Measurements from ENCODE around the gene CDH23. TPM values are rescaled to one million over a fixed set of nuclear protein-coding genes. Genes with fewer than 3 reads are reported as not detected.

Gene CDH23
- total RNA-seq, 1 experiment from 2014 or later, result not detected

DNA sequence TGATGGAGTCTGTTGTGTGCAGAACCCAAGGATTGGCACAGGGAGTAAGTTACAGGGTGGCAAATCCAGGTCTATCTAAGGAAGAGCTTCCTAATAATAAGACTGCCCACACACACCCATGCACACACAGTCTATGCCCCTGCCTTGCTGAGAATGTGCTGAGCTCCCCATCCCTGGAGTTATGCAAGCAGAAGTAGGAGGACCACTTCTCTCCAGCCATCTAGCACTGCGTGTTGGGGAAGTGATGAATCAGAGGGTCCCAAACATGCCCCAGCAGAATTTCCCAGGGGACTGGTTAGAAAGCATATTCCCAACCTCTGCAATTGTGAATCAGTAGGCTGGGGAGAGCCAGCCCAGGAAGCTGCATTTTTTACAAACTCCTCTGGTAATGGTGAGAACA, 117.2 kb downstream of the CDH23 start:
- Histone ChIP-seq H3K27me3 (ENCODE audit: low read length) (no peaks in the 10 kb centered on the region), H3K9me3 (ENCODE audit: low read length) (no peaks in the 10 kb centered on the region), H4K20me1 (ENCODE audit: low read length) (no peaks in the 10 kb centered on the region), H3K4me3 (ENCODE audit: low read length) (no peak overlapping the region), H3K9me2 (replicated peaks; ENCODE audit: low read length) (no peaks in the 10 kb centered on the region), H3K4me1 (ENCODE audit: insufficient read depth, low read length) (peaks cover 12% of the 10 kb centered on the region), H2AFZ (ENCODE audit: low read length) (no peak overlapping the region), H3K36me3 (ENCODE audit: low read depth, low read length) (no peaks in the 10 kb centered on the region), H3K4me2 (ENCODE audit: low read length) (no peak overlapping the region), H3K9ac (ENCODE audit: low read length) (no peak overlapping the region), H3K79me2 (ENCODE audit: low read length) (no peaks in the 10 kb centered on the region), H3F3A (ENCODE audit: low read length, unreplicated experiment) (no peaks in the 10 kb centered on the region), H3K27ac (ENCODE audit: low read length) (no peak overlapping the region)
- ChIA-PET POLR2A (ENCODE audit: unreplicated experiment) (no interaction called here), CTCF (no interaction called here)
- no peak for TF ChIP-seq CTCF (conservative IDR thresholded peaks at IDR 0.05; ENCODE audit: low read depth, low read length)
- TF ChIP-seq EZH2 (IDR thresholded peaks at IDR 0.05; ENCODE audit: low read length, unreplicated experiment), result no peak
- no peak for TF ChIP-seq EZH2phosphoT487 (IDR thresholded peaks at IDR 0.05; ENCODE audit: borderline replicate concordance, low read length)
- ATAC-seq, result no peak
- intact Hi-C loops (cut with micrococcal nuclease), result no loop called here
- DNase-seq, result no peak
- BruUV-seq (replicated peaks), result no TSS peak

DNA sequence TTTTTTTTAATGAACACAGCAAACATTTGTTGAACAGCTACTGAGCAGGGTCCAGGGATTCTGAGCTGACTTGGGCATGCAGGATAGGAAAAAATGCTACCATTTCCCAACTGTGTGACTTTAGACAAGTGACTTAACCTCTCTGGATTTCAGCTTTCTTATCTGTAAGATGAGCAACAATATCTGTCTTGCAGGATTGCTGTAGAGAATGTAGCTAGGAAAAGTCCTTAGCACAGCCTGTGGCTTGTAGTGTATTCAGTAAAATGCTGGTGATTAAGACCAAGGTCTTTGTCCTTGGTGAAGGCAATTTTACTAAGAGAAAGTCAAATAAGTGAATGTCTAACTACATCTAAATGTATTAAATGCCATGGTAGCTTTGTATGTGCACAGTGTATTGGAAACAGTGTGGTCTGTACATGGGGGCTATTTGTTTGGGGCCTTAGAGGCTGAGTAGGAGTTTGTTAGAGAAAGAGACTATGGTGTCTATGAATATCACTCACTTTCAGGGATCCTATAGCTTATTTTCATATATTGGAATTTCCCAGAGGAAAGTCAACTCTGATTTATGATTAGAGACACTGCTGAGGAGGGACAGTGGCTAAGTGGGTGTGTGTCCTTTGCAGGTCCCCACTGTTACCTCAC, 118.9 kb downstream of the CDH23 start:
- Histone ChIP-seq H3K9ac (ENCODE audit: low read length) (no peak overlapping the region), H3K4me2 (ENCODE audit: low read length) (no peak overlapping the region), H3F3A (ENCODE audit: low read length, unreplicated experiment) (no peaks in the 10 kb centered on the region), H3K9me2 (replicated peaks; ENCODE audit: low read length) (no peaks in the 10 kb centered on the region), H3K9me3 (ENCODE audit: low read length) (no peaks in the 10 kb centered on the region), H3K79me2 (ENCODE audit: low read length) (no peaks in the 10 kb centered on the region), H4K20me1 (ENCODE audit: low read length) (no peaks in the 10 kb centered on the region), H2AFZ (ENCODE audit: low read length) (no peak overlapping the region), H3K27me3 (ENCODE audit: low read length) (no peaks in the 10 kb centered on the region), H3K4me1 (ENCODE audit: insufficient read depth, low read length) (peaks cover 12% of the 10 kb centered on the region), H3K27ac (ENCODE audit: low read length) (no peak overlapping the region), H3K4me3 (ENCODE audit: low read length) (no peak overlapping the region), H3K36me3 (ENCODE audit: low read depth, low read length) (no peaks in the 10 kb centered on the region)
- CTCF ChIA-PET, result no interaction called here
- no peak for ATAC-seq
- no peak for DNase-seq
- intact Hi-C loops (cut with micrococcal nuclease), result no loop called here
- POLR2A ChIA-PET (ENCODE audit: unreplicated experiment), result no interaction called here
- TF ChIP-seq EZH2phosphoT487 (IDR thresholded peaks at IDR 0.05; ENCODE audit: borderline replicate concordance, low read length) (no peak), CTCF (conservative IDR thresholded peaks at IDR 0.05; ENCODE audit: low read depth, low read length) (no peak), EZH2 (IDR thresholded peaks at IDR 0.05; ENCODE audit: low read length, unreplicated experiment) (no peak)
- BruUV-seq (replicated peaks), result no TSS peak

DNA sequence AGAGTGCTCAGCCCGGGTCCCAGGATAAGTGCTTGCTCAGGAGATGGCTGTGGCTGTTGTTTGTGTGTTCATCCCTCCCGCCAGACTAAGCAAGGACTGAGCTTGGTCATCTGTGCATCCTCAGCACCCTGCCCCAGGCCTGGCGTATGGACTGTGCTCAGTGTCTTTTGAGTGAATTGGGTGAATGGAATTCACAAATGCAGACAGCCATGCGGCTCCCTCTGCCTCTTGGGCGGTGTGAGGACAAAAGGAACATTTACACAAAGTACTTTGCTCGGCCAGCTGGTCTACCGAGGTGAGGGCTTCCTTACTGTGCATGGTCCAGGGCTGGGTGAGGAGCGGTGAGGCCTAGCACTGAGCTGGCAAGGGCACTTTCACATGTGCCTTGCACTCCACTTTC, 120.2 kb downstream of the CDH23 start:
- Histone ChIP-seq H3K27ac (ENCODE audit: low read length) (no peak overlapping the region), H2AFZ (ENCODE audit: low read length) (no peak overlapping the region), H3K9me3 (ENCODE audit: low read length) (no peaks in the 10 kb centered on the region), H3K36me3 (ENCODE audit: low read depth, low read length) (no peaks in the 10 kb centered on the region), H3K27me3 (ENCODE audit: low read length) (no peaks in the 10 kb centered on the region), H3K9ac (ENCODE audit: low read length) (no peak overlapping the region), H3K4me3 (ENCODE audit: low read length) (no peak overlapping the region), H4K20me1 (ENCODE audit: low read length) (no peaks in the 10 kb centered on the region), H3K4me1 (ENCODE audit: insufficient read depth, low read length) (peaks cover 12% of the 10 kb centered on the region), H3F3A (ENCODE audit: low read length, unreplicated experiment) (no peaks in the 10 kb centered on the region), H3K4me2 (ENCODE audit: low read length) (no peak overlapping the region), H3K79me2 (ENCODE audit: low read length) (no peaks in the 10 kb centered on the region), H3K9me2 (replicated peaks; ENCODE audit: low read length) (no peaks in the 10 kb centered on the region)
- intact Hi-C loops (cut with micrococcal nuclease), result no loop called here
- ChIA-PET CTCF (no interaction called here), POLR2A (ENCODE audit: unreplicated experiment) (no interaction called here)
- DNase-seq, result no peak
- TF ChIP-seq CTCF (conservative IDR thresholded peaks at IDR 0.05; ENCODE audit: low read depth, low read length) (no peak), EZH2phosphoT487 (IDR thresholded peaks at IDR 0.05; ENCODE audit: borderline replicate concordance, low read length) (no peak), EZH2 (IDR thresholded peaks at IDR 0.05; ENCODE audit: low read length, unreplicated experiment) (no peak)
- no peak for ATAC-seq
- no TSS peak for BruUV-seq (replicated peaks)
